WTC11 (cell line): Measurements from ENCODE around the gene RS1. TPM values are rescaled to one million over a fixed set of nuclear protein-coding genes. Genes with fewer than 3 reads are reported as not detected.

Experiments
- ATAC-seq: fragments of 200-7000 bp; cut with Tn5 transposase; 2 replicates; pipeline ENCODE4 v1.10.0; 2021; ENCODE audit warnings: mild to moderate bottlenecking, moderate library complexity
- CTCF ChIA-PET: fragments of 300-600 bp; sonication (Branson Sonifier 250); formaldehyde crosslinking; loops from one replicate; lab custom pipeline; 2021; ENCODE audit warnings: antibody characterized with exemption; lab: Charles Lee
- POLR2A ChIA-PET: fragments of 350-600 bp; sonication (Branson Sonifier 250); formaldehyde crosslinking; loops from one replicate; lab custom pipeline; 2021; ENCODE audit warnings: antibody characterized with exemption; lab: Charles Lee
- DNase-seq: peaks from one replicate; pipeline ENCODE4 v3.0.0; 2021; ENCODE audit warnings: low spot score
- H3K27ac Mint-ChIP-seq: 2 replicates; pipeline ENCODE4 v1.8.0; 2021; ENCODE audit warnings: mixed read lengths
- H3K27me3 Mint-ChIP-seq: 2 replicates; pipeline ENCODE4 v1.8.0; 2021; ENCODE audit warnings: low read depth, mild to moderate bottlenecking, moderate library complexity, mixed read lengths
- H3K36me3 Mint-ChIP-seq: 2 replicates; pipeline ENCODE4 v1.8.0; 2021; ENCODE audit warnings: mixed read lengths
- H3K4me1 Mint-ChIP-seq: 2 replicates; pipeline ENCODE4 v1.8.0; 2022; ENCODE audit warnings: mixed read lengths
- H3K4me3 Mint-ChIP-seq: 2 replicates; pipeline ENCODE4 v1.8.0; 2021; ENCODE audit warnings: mild to moderate bottlenecking, moderate library complexity, mixed read lengths
- H3K9me3 Mint-ChIP-seq: 2 replicates; pipeline ENCODE4 v1.8.0; 2021; ENCODE audit warnings: mixed read lengths
- CREB1 ChIP-seq: sonication (generic); formaldehyde crosslinking; IDR thresholded peaks from 2 replicates; pipeline ENCODE4 v1.8.0; 2023; ENCODE audit warnings: mild to moderate bottlenecking, missing genetic modification reagents
- CREM ChIP-seq: sonication (generic); formaldehyde crosslinking; IDR thresholded peaks from 2 replicates; pipeline ENCODE4 v1.8.1; 2022; ENCODE audit warnings: mild to moderate bottlenecking, missing genetic modification reagents, moderate library complexity
- FOXJ3 ChIP-seq: sonication (generic); formaldehyde crosslinking; IDR thresholded peaks from 2 replicates; pipeline ENCODE4 v1.9.0; 2021; ENCODE audit warnings: missing genetic modification reagents, mild to moderate bottlenecking, borderline replicate concordance
- FOXK1 ChIP-seq: sonication (generic); formaldehyde crosslinking; IDR thresholded peaks from 2 replicates; pipeline ENCODE4 v1.8.0; 2022; ENCODE audit warnings: mild to moderate bottlenecking, moderate library complexity, missing genetic modification reagents
- GTF2I ChIP-seq: fragments of 250-450 bp; sonication (Bioruptor Pico); conservative IDR thresholded peaks from 2 replicates; pipeline ENCODE4 v1.4.0; 2021; ENCODE audit warnings: mild to moderate bottlenecking
- MXD4 ChIP-seq: fragments of 250-450 bp; sonication (Bioruptor Pico); IDR thresholded peaks from 2 replicates; pipeline ENCODE4 v1.8.0; 2021; ENCODE audit warnings: mild to moderate bottlenecking, moderate library complexity, borderline replicate concordance
- NR2C2 ChIP-seq: sonication (generic); formaldehyde crosslinking; IDR thresholded peaks from 2 replicates; pipeline ENCODE4 v1.8.0; 2022; ENCODE audit warnings: mild to moderate bottlenecking, missing genetic modification reagents
- RELA ChIP-seq: sonication (generic); formaldehyde crosslinking; IDR thresholded peaks from 2 replicates; pipeline ENCODE4 v1.8.1; 2022; ENCODE audit warnings: missing genetic modification reagents, mild to moderate bottlenecking, borderline replicate concordance
- RORB ChIP-seq: fragments of 250-450 bp; sonication (Bioruptor Pico); IDR thresholded peaks from 2 replicates; pipeline ENCODE4 v1.9.0; 2021; ENCODE audit warnings: mild to moderate bottlenecking
- ZNF138 ChIP-seq: sonication (generic); formaldehyde crosslinking; conservative IDR thresholded peaks from 2 replicates; pipeline ENCODE4 v1.8.1; 2022; ENCODE audit warnings: mild to moderate bottlenecking, moderate library complexity, missing genetic modification reagents
- ZNF219 ChIP-seq: sonication (generic); formaldehyde crosslinking; IDR thresholded peaks from 2 replicates; pipeline ENCODE4 v1.8.0; 2023; ENCODE audit warnings: missing genetic modification reagents, mild to moderate bottlenecking, borderline replicate concordance
- ZNF263 ChIP-seq: sonication (generic); formaldehyde crosslinking; IDR thresholded peaks from 2 replicates; pipeline ENCODE4 v1.8.1; 2022; ENCODE audit warnings: low read depth, mild to moderate bottlenecking, moderate library complexity, missing genetic modification reagents
- ZNF317 ChIP-seq: sonication (generic); formaldehyde crosslinking; IDR thresholded peaks from 2 replicates; pipeline ENCODE4 v1.8.1; 2023; ENCODE audit warnings: low read depth, mild to moderate bottlenecking, moderate library complexity, missing genetic modification reagents, borderline replicate concordance
- ZNF396 ChIP-seq: fragments of 250-450 bp; sonication (Bioruptor Pico); IDR thresholded peaks from 2 replicates; pipeline ENCODE4 v1.8.0; 2021; ENCODE audit warnings: mild to moderate bottlenecking, moderate library complexity, borderline replicate concordance
- ZNF416 ChIP-seq: fragments of 250-450 bp; sonication (Bioruptor Pico); IDR thresholded peaks from 2 replicates; pipeline ENCODE4 v1.9.0; 2021; ENCODE audit warnings: mild to moderate bottlenecking, inconsistent platforms
- ZNF423 ChIP-seq: fragments of 250-450 bp; sonication (Bioruptor Pico); IDR thresholded peaks from 2 replicates; pipeline ENCODE4 v2.1.2; 2022; ENCODE audit warnings: mild to moderate bottlenecking, moderate library complexity
- total RNA-seq: library from RNA; stranded (reverse); gene quantifications from 3 replicates; pipeline ENCODE4 v1.2.3, GENCODE V29; 2021
- TF ChIP-seq, protein P1 (sequence below): sonication (generic); formaldehyde crosslinking; IDR thresholded peaks from 2 replicates; pipeline ENCODE4 v1.8.0; 2022; ENCODE audit warnings: mild to moderate bottlenecking, missing genetic modification reagents
- TF ChIP-seq, protein P2 (sequence below): fragments of 250-450 bp; sonication (Bioruptor Pico); IDR thresholded peaks from 2 replicates; pipeline ENCODE4 v1.9.0; 2021; ENCODE audit warnings: moderate library complexity, mild to moderate bottlenecking, inconsistent platforms, borderline replicate concordance
- TF ChIP-seq, protein P3 (sequence below): sonication (generic); formaldehyde crosslinking; IDR thresholded peaks from 2 replicates; pipeline ENCODE4 v1.8.1; 2022; ENCODE audit warnings: mild to moderate bottlenecking, missing genetic modification reagents, moderate library complexity, borderline replicate concordance
- TF ChIP-seq, protein P4 (sequence below): sonication (generic); formaldehyde crosslinking; IDR thresholded peaks from 2 replicates; pipeline ENCODE4 v1.8.1; 2022; ENCODE audit warnings: low read depth, mild to moderate bottlenecking, moderate library complexity, missing genetic modification reagents, borderline replicate concordance
- TF ChIP-seq, protein P5 (sequence below): fragments of 200-600 bp; IDR thresholded peaks from 2 replicates; pipeline ENCODE4 v1.8.0; 2022; ENCODE audit warnings: antibody characterized with exemption
- TF ChIP-seq, protein P6 (sequence below): sonication (generic); formaldehyde crosslinking; IDR thresholded peaks from 2 replicates; pipeline ENCODE4 v1.8.0; 2023; ENCODE audit warnings: missing genetic modification reagents, mild to moderate bottlenecking, borderline replicate concordance

Gene RS1
- total RNA-seq, 1 experiment from 2014 or later, result not detected

DNA sequence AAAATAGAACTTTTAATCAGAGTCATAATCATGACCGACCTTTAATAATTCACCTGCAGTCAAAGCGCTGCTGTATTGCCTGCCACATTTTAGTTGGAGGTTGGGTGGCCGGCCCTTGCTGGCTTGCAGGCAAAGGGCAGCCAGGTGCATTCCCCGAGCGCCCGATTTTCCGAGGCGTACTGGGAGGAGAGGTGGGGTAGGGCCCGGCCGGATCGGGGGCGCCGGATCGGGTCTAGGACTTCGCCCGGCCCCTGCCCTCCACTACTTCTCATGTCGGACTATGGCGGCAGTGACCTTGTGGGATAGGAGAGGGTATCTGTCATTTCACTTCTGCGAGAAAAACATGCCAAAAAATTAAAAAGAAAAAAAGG lies 2.5 kb upstream of the RS1 start:
- no peaks in the 10 kb centered on the region for H3K9me3 Mint-ChIP-seq
- 0 out of 2 replicates have a peak overlapping the region, but pooled peaks have one; percentile 11 for H3K27ac Mint-ChIP-seq
- POLR2A ChIA-PET, result no interaction called here
- CTCF ChIA-PET, result no interaction called here
- no peaks in the 10 kb centered on the region for H3K36me3 Mint-ChIP-seq
- DNase-seq, result peak; percentile 58
- TF ChIP-seq, protein P1, sequence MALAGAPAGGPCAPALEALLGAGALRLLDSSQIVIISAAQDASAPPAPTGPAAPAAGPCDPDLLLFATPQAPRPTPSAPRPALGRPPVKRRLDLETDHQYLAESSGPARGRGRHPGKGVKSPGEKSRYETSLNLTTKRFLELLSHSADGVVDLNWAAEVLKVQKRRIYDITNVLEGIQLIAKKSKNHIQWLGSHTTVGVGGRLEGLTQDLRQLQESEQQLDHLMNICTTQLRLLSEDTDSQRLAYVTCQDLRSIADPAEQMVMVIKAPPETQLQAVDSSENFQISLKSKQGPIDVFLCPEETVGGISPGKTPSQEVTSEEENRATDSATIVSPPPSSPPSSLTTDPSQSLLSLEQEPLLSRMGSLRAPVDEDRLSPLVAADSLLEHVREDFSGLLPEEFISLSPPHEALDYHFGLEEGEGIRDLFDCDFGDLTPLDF (CRISPR knock-in tag), result no peak
- TF ChIP-seq ZNF396 (CRISPR knock-in tag) (no peak), RORB (CRISPR knock-in tag) (no peak), CREB1 (CRISPR knock-in tag) (no peak), FOXK1 (no peak), GTF2I (CRISPR knock-in tag) (no peak), RELA (CRISPR knock-in tag) (no peak), ZNF317 (CRISPR knock-in tag) (no peak)
- TF ChIP-seq, protein P2, sequence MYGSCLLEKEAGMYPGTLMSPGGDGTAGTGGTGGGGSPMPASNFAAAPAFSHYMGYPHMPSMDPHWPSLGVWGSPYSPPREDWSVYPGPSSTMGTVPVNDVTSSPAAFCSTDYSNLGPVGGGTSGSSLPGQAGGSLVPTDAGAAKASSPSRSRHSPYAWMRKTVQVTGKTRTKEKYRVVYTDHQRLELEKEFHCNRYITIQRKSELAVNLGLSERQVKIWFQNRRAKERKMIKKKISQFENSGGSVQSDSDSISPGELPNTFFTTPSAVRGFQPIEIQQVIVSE, result no peak
- TF ChIP-seq, protein P3, sequence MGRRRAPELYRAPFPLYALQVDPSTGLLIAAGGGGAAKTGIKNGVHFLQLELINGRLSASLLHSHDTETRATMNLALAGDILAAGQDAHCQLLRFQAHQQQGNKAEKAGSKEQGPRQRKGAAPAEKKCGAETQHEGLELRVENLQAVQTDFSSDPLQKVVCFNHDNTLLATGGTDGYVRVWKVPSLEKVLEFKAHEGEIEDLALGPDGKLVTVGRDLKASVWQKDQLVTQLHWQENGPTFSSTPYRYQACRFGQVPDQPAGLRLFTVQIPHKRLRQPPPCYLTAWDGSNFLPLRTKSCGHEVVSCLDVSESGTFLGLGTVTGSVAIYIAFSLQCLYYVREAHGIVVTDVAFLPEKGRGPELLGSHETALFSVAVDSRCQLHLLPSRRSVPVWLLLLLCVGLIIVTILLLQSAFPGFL (CRISPR knock-in tag), result no peak
- H3K4me3 Mint-ChIP-seq, result peak overlapping the region; percentile 70
- peak; percentile 76 for ATAC-seq
- no peaks in the 10 kb centered on the region for H3K27me3 Mint-ChIP-seq
- H3K4me1 Mint-ChIP-seq, result peaks cover 11% of the 10 kb centered on the region

DNA sequence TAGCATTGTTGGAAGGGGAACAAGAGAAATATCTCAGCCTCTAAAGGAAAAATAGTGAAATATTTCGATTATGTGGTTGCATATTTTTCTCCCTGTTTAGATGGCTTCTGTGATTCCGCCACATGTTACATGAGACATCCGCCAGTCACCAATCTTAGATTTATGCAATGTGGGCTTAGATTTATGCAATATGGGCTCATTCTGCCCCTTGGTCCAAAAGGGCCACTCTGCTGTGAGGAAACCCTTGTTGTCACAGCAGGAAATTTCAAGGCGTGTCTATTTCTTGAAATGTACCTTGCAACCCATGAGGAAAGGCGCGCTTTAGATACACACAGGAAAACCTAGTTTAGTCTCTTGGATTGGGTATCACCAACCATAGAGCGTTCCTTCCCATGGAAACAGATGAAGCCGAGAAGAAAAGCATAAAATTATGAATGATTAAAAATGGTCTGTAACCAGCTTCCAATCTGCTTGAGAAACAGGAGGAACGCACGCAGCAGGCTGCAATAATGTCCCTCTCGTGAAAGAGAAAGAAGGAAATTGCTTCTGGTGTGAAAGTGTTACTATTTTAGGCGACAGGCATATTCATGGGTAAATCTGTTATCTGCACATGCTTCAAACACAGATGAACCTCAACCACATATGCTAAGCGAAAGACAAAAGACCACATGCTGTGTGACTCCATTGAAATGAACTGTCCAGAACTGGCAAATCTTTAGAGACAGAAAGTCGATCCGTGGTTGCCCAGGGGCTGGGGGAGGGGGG lies 3.7 kb downstream of the RS1 start:
- Mint-ChIP-seq H3K9me3 (peaks cover 3% of the 10 kb centered on the region; the same call in 1 of the 2 replicates), H3K27ac (no peak overlapping the region), H3K36me3 (no peaks in the 10 kb centered on the region), H3K4me1 (peaks cover 7% of the 10 kb centered on the region), H3K27me3 (no peaks in the 10 kb centered on the region), H3K4me3 (no peak overlapping the region)
- DNase-seq (no peak), ATAC-seq (no peak)
- ChIA-PET POLR2A (no interaction called here), CTCF (interaction anchor here (1.3 kb wide), 1 partner anchor 8 kb away, joined by 4 read pairs; no protein-coding TSS in a partner anchor)
- TF ChIP-seq CREM (CRISPR knock-in tag) (no peak), ZNF263 (CRISPR knock-in tag) (no peak), MXD4 (CRISPR knock-in tag) (no peak), ZNF396 (CRISPR knock-in tag) (no peak), ZNF416 (CRISPR knock-in tag) (no peak), FOXJ3 (CRISPR knock-in tag) (no peak), NR2C2 (CRISPR knock-in tag) (no peak), ZNF138 (CRISPR knock-in tag) (no peak), ZNF423 (no peak), CREB1 (CRISPR knock-in tag) (no peak), ZNF219 (CRISPR knock-in tag) (no peak)
- TF ChIP-seq, protein P3 (CRISPR knock-in tag), result no peak
- TF ChIP-seq, protein P4, sequence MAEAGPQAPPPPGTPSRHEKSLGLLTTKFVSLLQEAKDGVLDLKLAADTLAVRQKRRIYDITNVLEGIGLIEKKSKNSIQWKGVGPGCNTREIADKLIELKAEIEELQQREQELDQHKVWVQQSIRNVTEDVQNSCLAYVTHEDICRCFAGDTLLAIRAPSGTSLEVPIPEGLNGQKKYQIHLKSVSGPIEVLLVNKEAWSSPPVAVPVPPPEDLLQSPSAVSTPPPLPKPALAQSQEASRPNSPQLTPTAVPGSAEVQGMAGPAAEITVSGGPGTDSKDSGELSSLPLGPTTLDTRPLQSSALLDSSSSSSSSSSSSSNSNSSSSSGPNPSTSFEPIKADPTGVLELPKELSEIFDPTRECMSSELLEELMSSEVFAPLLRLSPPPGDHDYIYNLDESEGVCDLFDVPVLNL (CRISPR knock-in tag), result no peak
- TF ChIP-seq, protein P5, sequence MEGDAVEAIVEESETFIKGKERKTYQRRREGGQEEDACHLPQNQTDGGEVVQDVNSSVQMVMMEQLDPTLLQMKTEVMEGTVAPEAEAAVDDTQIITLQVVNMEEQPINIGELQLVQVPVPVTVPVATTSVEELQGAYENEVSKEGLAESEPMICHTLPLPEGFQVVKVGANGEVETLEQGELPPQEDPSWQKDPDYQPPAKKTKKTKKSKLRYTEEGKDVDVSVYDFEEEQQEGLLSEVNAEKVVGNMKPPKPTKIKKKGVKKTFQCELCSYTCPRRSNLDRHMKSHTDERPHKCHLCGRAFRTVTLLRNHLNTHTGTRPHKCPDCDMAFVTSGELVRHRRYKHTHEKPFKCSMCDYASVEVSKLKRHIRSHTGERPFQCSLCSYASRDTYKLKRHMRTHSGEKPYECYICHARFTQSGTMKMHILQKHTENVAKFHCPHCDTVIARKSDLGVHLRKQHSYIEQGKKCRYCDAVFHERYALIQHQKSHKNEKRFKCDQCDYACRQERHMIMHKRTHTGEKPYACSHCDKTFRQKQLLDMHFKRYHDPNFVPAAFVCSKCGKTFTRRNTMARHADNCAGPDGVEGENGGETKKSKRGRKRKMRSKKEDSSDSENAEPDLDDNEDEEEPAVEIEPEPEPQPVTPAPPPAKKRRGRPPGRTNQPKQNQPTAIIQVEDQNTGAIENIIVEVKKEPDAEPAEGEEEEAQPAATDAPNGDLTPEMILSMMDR, result no peak
- TF ChIP-seq, protein P6, sequence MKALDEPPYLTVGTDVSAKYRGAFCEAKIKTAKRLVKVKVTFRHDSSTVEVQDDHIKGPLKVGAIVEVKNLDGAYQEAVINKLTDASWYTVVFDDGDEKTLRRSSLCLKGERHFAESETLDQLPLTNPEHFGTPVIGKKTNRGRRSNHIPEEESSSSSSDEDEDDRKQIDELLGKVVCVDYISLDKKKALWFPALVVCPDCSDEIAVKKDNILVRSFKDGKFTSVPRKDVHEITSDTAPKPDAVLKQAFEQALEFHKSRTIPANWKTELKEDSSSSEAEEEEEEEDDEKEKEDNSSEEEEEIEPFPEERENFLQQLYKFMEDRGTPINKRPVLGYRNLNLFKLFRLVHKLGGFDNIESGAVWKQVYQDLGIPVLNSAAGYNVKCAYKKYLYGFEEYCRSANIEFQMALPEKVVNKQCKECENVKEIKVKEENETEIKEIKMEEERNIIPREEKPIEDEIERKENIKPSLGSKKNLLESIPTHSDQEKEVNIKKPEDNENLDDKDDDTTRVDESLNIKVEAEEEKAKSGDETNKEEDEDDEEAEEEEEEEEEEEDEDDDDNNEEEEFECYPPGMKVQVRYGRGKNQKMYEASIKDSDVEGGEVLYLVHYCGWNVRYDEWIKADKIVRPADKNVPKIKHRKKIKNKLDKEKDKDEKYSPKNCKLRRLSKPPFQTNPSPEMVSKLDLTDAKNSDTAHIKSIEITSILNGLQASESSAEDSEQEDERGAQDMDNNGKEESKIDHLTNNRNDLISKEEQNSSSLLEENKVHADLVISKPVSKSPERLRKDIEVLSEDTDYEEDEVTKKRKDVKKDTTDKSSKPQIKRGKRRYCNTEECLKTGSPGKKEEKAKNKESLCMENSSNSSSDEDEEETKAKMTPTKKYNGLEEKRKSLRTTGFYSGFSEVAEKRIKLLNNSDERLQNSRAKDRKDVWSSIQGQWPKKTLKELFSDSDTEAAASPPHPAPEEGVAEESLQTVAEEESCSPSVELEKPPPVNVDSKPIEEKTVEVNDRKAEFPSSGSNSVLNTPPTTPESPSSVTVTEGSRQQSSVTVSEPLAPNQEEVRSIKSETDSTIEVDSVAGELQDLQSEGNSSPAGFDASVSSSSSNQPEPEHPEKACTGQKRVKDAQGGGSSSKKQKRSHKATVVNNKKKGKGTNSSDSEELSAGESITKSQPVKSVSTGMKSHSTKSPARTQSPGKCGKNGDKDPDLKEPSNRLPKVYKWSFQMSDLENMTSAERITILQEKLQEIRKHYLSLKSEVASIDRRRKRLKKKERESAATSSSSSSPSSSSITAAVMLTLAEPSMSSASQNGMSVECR (CRISPR knock-in tag), result no peak
